Activated CD4-positive, CD25-positive, alpha-beta regulatory T cell treated with anti-CD3 and anti-CD28 coated beads, Interleukin-2, amount 50 U/mL, for 72 hours (primary cell): ENCODE results near the gene PLA2G4A.
"Not testable (repeated sequence)": the region's sequence is repeated elsewhere in the genome, so short reads cannot be mapped to it uniquely, and the experiment has no call there.

Experiments used
- DNase-seq: peaks from one replicate; pipeline ENCODE4 v3.0.0; 2021

PLA2G4A gene

GRCh38 chr1:186878356-186878755 is 49.6 kb downstream of the PLA2G4A start:
- no peak for DNase-seq

- no peak for DNase-seq
These were observed 52.2 kb downstream of the PLA2G4A start for GRCh38 chr1:186880982-186881381.

GRCh38 chr1:186882372-186883134 is 53.8 kb downstream of the PLA2G4A start:
- DNase-seq = no peak

- no peak for DNase-seq
These were observed 55.5 kb downstream of the PLA2G4A start for GRCh38 chr1:186884251-186884650.

- no peak for DNase-seq
These were observed 58.5 kb downstream of the PLA2G4A start for GRCh38 chr1:186887203-186887602.

- DNase-seq = no peak
These were observed 59.6 kb downstream of the PLA2G4A start for GRCh38 chr1:186888367-186888766.

GRCh38 chr1:186892936-186893335 is 64.2 kb downstream of the PLA2G4A start:
- no peak for DNase-seq

GRCh38 chr1:186894415-186894814 is 65.7 kb downstream of the PLA2G4A start:
- no peak for DNase-seq

- no peak for DNase-seq
These were observed 67.5 kb downstream of the PLA2G4A start for GRCh38 chr1:186896211-186896610.

- DNase-seq = no peak
These were observed 68.3 kb downstream of the PLA2G4A start for GRCh38 chr1:186897008-186897407.

GRCh38 chr1:186899577-186899976 is 70.8 kb downstream of the PLA2G4A start:
- no peak for DNase-seq

- no peak for DNase-seq
These were observed 71.2 kb downstream of the PLA2G4A start for GRCh38 chr1:186899977-186900376.

GRCh38 chr1:186900539-186901237 is 71.9 kb downstream of the PLA2G4A start:
- DNase-seq = no peak

- DNase-seq = no peak
These were observed 72.9 kb downstream of the PLA2G4A start for GRCh38 chr1:186901631-186902030.

- no peak for DNase-seq
These were observed 74.8 kb downstream of the PLA2G4A start for GRCh38 chr1:186903374-186904136.

GRCh38 chr1:186904361-186904760 is 75.6 kb downstream of the PLA2G4A start:
- no peak for DNase-seq

- DNase-seq = no peak
These were observed 76.8 kb downstream of the PLA2G4A start for GRCh38 chr1:186905561-186905960.

GRCh38 chr1:186915555-186915954 is 86.8 kb downstream of the PLA2G4A start:
- no peak for DNase-seq

GRCh38 chr1:186917106-186917786 is 88.5 kb downstream of the PLA2G4A start:
- not testable (repeated sequence) for DNase-seq

GRCh38 chr1:186921386-186921785 is 92.6 kb downstream of the PLA2G4A start:
- DNase-seq = not testable (repeated sequence)

- not testable (repeated sequence) for DNase-seq
These were observed 94.1 kb downstream of the PLA2G4A start for GRCh38 chr1:186922814-186923213.

GRCh38 chr1:186923486-186923885 is 94.7 kb downstream of the PLA2G4A start:
- DNase-seq = no peak
